ENCODE results near the gene CRYL1. TPM values are rescaled to one million over a fixed set of nuclear protein-coding genes. Genes with fewer than 3 reads are reported as not detected.

The CRYL1 gene
- polyA plus RNA-seq, 2 of the 4 experiments (the other 2 are of a cell fraction), result 4.1 to 17.4 TPM

DNA sequence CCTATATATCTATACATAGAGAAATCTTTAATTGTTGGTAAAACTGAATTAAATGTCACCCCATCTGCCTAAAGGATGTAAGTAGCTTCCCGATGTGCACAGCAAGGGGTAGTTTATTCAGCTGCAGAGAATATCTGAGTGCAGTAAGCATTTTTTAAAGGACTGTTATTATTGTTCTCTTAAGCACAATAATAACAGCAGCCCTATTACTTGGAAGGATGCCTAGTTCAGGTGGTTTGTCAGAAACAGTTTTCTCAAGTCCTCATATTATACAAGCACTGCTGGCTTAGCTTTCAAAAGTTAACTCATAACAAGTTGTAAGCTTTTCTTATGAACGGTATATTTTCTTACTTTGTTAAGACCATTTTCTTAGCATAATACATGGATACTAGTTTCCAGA is 142.6 kb downstream of the CRYL1 start (continued):
- TF ChIP-seq, protein P1, sequence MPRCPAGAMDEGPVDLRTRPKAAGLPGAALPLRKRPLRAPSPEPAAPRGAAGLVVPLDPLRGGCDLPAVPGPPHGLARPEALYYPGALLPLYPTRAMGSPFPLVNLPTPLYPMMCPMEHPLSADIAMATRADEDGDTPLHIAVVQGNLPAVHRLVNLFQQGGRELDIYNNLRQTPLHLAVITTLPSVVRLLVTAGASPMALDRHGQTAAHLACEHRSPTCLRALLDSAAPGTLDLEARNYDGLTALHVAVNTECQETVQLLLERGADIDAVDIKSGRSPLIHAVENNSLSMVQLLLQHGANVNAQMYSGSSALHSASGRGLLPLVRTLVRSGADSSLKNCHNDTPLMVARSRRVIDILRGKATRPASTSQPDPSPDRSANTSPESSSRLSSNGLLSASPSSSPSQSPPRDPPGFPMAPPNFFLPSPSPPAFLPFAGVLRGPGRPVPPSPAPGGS (IDR thresholded peaks at IDR 0.05), result no peak
- TF ChIP-seq, protein P2, sequence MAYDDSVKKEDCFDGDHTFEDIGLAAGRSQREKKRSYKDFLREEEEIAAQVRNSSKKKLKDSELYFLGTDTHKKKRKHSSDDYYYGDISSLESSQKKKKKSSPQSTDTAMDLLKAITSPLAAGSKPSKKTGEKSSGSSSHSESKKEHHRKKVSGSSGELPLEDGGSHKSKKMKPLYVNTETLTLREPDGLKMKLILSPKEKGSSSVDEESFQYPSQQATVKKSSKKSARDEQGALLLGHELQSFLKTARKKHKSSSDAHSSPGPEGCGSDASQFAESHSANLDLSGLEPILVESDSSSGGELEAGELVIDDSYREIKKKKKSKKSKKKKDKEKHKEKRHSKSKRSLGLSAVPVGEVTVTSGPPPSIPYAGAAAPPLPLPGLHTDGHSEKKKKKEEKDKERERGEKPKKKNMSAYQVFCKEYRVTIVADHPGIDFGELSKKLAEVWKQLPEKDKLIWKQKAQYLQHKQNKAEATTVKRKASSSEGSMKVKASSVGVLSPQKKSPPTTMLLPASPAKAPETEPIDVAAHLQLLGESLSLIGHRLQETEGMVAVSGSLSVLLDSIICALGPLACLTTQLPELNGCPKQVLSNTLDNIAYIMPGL (CRISPR knock-in tag; IDR thresholded peaks at IDR 0.05; ENCODE audit: borderline replicate concordance), result no peak
- no peak for TF ChIP-seq EHMT2 (IDR thresholded peaks at IDR 0.05; ENCODE audit: low read depth)
- TF ChIP-seq HOXA7 (CRISPR knock-in tag; IDR thresholded peaks at IDR 0.05), result no peak
- no peak for TF ChIP-seq RARB (CRISPR knock-in tag; IDR thresholded peaks at IDR 0.05)
- TF ChIP-seq HDAC2 (IDR thresholded peaks at IDR 0.05), result no peak
- no peak for TF ChIP-seq RAD21 (conservative IDR thresholded peaks at IDR 0.05 in 1 of 2, IDR thresholded peaks at IDR 0.05 in 1 of 2)
- TF ChIP-seq JUN (IDR thresholded peaks at IDR 0.05), result no peak

DNA sequence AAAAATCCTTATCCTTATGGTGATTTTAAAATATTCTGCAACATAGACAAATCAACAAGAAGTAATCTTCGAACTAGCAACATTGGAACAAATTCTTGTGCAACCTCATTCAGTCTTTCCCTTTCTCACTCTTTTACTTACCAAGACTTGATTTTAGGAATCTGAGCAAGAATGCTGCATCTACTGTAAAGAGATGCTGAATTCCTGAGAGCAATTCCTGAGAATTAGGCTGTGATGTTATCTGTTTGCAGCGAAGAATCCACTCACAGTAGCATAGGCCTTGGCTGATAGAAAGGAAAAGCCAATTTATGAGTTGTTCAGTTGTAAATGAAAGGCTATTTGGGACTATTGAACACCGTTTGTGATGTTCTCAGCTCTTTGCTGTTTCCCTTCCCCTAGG is 144.3 kb downstream of the CRYL1 start:
- H3K9me3 ChIP-seq, result no peaks in the 10 kb centered on the region
- no peak overlapping the region for H3K4me2 ChIP-seq
- FAIRE-seq (no peak), ATAC-seq (no peak), DNase-seq (ENCODE audit: low read depth in 1 of 2, low spot score in 1 of 2) (no peak)
- WGBS (ENCODE audit: missing lambda C conversion rate), result 43% methylated on average over 3 of the region's 3 CpGs
- no peak overlapping the region for H3K27ac ChIP-seq
- POLR2A ChIA-PET, result no interaction called here
- no peak for TF ChIP-seq HDAC2 (IDR thresholded peaks at IDR 0.05)
- TF ChIP-seq EHF (CRISPR knock-in tag; IDR thresholded peaks at IDR 0.05), result no peak
- no peak for TF ChIP-seq ZC3H11A (IDR thresholded peaks at IDR 0.05)
- TF ChIP-seq, protein P3, sequence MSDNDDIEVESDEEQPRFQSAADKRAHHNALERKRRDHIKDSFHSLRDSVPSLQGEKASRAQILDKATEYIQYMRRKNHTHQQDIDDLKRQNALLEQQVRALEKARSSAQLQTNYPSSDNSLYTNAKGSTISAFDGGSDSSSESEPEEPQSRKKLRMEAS (IDR thresholded peaks at IDR 0.05), result no peak
- TF ChIP-seq NR3C1 (IDR thresholded peaks at IDR 0.05), result no peak
- TF ChIP-seq, protein P1 (IDR thresholded peaks at IDR 0.05), result no peak
- H3K4me1 ChIP-seq, result no peaks in the 10 kb centered on the region
- H3K4me3 ChIP-seq, result no peak overlapping the region
- CTCF ChIA-PET, result interaction anchor here (1.1 kb wide), 1 partner anchor 9 kb away, joined by 3 read pairs; no protein-coding TSS in a partner anchor

DNA sequence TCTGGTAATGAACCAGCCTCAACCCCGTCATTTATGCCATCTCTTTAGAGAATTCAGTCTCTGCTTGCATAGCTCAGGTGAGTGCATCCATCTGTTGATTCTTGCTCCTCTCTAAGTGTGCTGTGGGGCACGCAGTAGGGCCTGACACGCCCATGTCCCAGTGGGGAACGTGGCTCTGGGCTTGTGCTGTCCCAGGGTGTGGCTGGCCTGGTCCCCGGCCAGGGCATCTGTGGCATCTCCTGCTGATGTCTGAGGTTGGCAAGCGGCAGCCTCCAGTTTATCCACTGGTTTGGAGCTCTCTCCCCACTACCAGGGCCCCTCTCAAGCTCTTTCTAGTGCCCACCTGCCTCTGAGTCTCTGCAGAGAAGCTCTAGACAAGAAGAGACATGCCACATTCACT is 146.9 kb downstream of the CRYL1 start:
- FAIRE-seq, result no peak
- no peak overlapping the region for H3K4me2 ChIP-seq
- no peak for DNase-seq (ENCODE audit: low read depth in 1 of 2, low spot score in 1 of 2)
- H3K4me1 ChIP-seq, result no peaks in the 10 kb centered on the region
- H3K4me3 ChIP-seq, result no peak overlapping the region
- ATAC-seq, result no peak
- 52% methylated on average over 2 of the region's 6 CpGs for WGBS (ENCODE audit: missing lambda C conversion rate)
- TF ChIP-seq, protein P4, sequence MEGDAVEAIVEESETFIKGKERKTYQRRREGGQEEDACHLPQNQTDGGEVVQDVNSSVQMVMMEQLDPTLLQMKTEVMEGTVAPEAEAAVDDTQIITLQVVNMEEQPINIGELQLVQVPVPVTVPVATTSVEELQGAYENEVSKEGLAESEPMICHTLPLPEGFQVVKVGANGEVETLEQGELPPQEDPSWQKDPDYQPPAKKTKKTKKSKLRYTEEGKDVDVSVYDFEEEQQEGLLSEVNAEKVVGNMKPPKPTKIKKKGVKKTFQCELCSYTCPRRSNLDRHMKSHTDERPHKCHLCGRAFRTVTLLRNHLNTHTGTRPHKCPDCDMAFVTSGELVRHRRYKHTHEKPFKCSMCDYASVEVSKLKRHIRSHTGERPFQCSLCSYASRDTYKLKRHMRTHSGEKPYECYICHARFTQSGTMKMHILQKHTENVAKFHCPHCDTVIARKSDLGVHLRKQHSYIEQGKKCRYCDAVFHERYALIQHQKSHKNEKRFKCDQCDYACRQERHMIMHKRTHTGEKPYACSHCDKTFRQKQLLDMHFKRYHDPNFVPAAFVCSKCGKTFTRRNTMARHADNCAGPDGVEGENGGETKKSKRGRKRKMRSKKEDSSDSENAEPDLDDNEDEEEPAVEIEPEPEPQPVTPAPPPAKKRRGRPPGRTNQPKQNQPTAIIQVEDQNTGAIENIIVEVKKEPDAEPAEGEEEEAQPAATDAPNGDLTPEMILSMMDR (IDR thresholded peaks at IDR 0.05), result no peak
- TF ChIP-seq RARB (CRISPR knock-in tag; IDR thresholded peaks at IDR 0.05) (no peak), BHLHE40 (IDR thresholded peaks at IDR 0.05; ENCODE audit: low read depth, low read length) (no peak), EHF (CRISPR knock-in tag; IDR thresholded peaks at IDR 0.05) (no peak), EP300 (IDR thresholded peaks at IDR 0.05) (no peak), NPAS2 (CRISPR knock-in tag; IDR thresholded peaks at IDR 0.05; ENCODE audit: borderline replicate concordance) (no peak), POLR2AphosphoS2 (conservative IDR thresholded peaks at IDR 0.05; ENCODE audit: low read length) (no peak), CHD4 (IDR thresholded peaks at IDR 0.05; ENCODE audit: borderline replicate concordance) (no peak), MYC (IDR thresholded peaks at IDR 0.05; ENCODE audit: borderline replicate concordance, low read length) (no peak), CEBPB (IDR thresholded peaks at IDR 0.05) (no peak), KDM1A (IDR thresholded peaks at IDR 0.05; ENCODE audit: low read depth) (no peak), CHD2 (IDR thresholded peaks at IDR 0.05; ENCODE audit: low read length, partially characterized antibody) (no peak), KDM5A (IDR thresholded peaks at IDR 0.05) (no peak), HDAC2 (IDR thresholded peaks at IDR 0.05) (no peak), RFX5 (IDR thresholded peaks at IDR 0.05) (no peak)
- TF ChIP-seq, protein P5, sequence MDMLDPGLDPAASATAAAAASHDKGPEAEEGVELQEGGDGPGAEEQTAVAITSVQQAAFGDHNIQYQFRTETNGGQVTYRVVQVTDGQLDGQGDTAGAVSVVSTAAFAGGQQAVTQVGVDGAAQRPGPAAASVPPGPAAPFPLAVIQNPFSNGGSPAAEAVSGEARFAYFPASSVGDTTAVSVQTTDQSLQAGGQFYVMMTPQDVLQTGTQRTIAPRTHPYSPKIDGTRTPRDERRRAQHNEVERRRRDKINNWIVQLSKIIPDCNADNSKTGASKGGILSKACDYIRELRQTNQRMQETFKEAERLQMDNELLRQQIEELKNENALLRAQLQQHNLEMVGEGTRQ (IDR thresholded peaks at IDR 0.05), result no peak
- TF ChIP-seq, protein P6, sequence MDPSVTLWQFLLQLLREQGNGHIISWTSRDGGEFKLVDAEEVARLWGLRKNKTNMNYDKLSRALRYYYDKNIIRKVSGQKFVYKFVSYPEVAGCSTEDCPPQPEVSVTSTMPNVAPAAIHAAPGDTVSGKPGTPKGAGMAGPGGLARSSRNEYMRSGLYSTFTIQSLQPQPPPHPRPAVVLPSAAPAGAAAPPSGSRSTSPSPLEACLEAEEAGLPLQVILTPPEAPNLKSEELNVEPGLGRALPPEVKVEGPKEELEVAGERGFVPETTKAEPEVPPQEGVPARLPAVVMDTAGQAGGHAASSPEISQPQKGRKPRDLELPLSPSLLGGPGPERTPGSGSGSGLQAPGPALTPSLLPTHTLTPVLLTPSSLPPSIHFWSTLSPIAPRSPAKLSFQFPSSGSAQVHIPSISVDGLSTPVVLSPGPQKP (IDR thresholded peaks at IDR 0.05; ENCODE audit: low read depth, low read length), result no peak
- no peaks in the 10 kb centered on the region for H3K9me3 ChIP-seq
- ChIA-PET POLR2A (no interaction called here), CTCF (no interaction called here)
- H3K27ac ChIP-seq, result no peak overlapping the region
